ENCODE measurements around the gene PGBD1.
"Not testable (repeated sequence)": the region's sequence is repeated elsewhere in the genome, so short reads cannot be mapped to it uniquely, and the experiment has no call there.

The PGBD1 gene

DNA sequence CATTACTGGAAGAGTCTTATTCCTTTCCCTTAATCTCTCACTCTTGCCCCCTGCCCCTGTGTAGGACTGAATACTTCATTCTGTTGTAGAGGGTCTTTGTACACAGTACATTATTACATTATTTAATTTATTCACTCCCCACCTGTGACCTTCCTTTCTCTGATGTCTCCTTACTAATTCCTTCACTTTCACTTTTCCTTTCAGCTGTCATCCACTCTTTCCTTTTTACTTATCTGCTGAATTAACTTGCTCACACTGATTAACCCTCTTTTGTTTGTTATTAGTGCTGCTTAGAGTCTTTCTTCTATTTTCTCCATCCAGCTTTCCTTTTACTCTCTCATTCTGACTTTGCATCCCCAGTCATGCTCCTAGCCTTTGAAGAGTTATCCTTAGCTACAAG lies 6.5 kb upstream of the PGBD1 start:
- no peak for DNase-seq (ENCODE audit: low read depth)

DNA sequence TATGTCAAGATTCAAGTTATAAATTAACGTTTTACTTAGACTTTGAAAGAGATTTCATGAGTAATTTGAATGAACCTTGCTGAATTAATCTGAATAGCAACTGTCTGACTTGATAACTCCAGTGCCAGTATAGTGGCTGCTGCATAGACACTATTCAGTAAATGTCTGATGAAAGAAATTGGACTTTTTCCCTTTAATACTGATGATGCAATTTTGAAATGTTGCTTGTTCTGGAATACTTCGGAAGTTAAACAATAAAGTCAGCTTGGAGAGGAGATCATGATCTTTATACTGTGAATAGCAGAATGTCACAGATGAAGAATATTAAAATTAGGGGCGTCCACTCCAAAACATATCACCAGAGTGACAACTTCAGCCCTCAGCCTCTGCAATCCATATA lies 3.6 kb upstream of the PGBD1 start:
- no peak for DNase-seq (ENCODE audit: low read depth)

DNA sequence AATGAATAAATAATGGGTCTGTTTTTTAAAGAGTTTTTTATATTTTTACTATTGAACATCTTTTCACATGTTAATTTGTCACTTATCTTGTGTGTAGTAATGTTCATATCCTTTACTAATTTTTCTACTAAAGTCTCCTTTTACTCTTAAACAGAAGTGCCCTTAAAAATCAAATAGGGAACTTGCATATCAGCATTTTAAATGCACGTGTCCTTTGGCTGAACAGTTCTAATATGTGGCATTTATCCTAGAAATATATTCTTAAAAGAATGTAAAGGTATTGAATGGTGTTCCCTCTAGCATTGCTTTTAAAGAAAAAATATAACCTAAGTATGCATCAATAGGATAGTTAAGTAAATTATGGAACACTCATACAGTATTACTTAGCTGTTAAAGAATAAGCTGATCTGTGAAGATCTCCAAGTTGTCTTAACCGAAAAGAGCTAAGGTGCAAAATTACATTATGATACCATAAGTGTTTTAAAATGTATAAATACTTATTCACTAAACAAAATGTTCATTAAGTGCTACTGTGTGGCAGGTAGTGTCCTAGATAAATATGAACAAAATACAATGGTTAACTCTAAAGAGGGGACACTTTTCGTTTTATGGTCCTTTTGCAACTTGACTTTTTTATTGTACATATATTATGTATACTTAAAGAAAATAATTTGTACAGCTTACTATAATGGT lies 631 bp upstream of the PGBD1 start:
- no peak for DNase-seq (ENCODE audit: low read depth)

DNA sequence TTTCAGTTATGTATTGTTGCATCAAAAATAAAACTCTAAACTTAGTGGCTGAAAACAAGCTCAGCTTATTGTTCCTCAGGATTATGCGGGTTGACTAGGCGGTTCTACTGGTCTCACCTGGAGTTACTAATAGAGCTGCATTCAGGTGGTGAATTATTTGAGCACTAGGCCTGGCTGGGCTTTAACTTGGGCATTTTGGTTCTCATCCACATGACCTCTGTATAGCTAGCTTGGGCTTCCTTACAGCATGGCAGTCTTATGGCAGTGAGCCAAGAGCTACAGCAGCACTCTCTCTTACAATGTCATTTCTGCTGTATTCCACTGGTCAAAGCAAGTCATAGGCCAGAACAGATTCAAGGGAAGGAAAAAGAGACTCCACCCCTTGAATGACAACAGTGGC lies 1.6 kb downstream of the PGBD1 start:
- DNase-seq (ENCODE audit: low read depth), result peak; percentile 6

DNA sequence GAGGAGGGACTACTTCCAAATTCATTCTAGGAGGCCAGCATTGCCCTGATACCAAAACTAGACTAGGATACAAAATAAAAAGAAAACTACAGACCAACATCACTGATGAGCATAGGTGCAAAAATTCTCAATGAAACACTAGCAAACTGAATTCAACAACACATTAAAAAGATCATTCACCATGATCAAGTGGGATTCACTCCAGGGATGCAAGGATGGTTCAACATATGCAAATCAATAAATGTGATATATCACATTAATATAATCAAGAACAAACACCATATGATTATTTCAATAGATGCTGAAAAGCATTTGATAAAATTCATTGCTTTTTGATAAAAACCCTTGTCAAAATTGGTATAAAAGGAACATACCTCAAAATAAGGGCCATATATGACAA lies 10.2 kb downstream of the PGBD1 start:
- no peak for DNase-seq (ENCODE audit: low read depth)

DNA sequence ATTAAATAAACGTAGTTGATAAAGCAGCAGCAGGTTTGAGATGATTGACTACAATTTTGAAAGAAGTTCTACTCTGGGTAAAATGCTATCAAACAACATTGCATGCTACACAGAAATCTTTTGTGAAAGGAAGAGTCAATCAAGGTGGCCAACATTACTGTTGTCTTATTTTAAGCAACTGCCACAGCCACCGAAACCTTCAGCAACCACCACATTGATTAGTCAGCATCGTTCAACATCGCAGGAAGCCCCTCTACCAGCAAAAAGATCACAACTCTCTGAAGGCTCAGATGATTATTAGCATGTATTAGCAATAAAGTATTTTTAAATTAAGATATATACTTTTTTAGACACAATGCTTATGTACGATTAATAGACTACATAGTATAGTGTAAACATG lies 14.0 kb downstream of the PGBD1 start:
- DNase-seq (ENCODE audit: low read depth), result no peak

DNA sequence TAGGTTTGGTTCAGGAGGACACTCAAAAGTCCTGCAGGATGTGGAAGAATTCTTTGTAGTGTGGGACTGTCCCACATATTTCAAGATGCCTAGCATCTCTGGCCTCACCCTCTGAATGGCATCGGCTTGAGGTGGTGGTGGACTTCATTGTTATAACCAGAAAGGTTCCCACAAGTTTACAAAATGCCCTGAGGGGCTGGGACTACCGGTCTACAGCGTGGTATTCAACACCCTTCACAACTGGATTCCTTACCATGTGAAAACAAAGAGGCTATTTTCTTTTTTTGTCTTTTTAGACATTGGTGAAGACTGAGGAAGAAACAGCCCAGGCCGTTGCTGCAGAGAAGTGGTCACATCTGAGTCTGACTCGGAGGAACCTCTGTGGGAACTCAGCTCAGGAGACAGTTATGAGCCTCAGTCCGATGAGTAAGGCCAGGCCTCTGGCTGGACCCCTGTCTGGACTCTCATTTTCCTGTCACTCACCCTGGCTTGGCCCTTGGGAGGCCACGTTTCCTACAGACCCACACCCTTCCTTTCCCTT lies 15.2 kb downstream of the PGBD1 start:
- no peak for DNase-seq (ENCODE audit: low read depth)

DNA sequence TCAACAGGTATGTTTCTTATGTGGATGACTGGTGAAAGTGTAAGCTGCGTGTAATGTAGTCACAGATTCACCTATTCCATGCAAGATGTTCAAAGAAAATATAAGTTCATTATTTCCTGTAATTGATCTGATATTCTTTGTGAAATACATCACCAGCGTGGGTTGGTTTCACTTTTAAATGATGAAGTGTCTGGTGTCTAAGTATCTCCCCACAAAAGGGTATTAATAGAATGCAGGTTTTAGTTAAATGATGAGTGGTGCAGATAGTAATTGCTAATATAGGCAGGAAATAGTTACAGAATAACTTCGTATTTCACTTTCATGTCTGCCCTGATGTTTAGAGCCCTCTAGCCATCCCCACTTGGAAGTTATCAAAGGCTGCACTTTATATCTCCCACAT lies 22.2 kb downstream of the PGBD1 start:
- DNase-seq (ENCODE audit: low read depth), result no peak

DNA sequence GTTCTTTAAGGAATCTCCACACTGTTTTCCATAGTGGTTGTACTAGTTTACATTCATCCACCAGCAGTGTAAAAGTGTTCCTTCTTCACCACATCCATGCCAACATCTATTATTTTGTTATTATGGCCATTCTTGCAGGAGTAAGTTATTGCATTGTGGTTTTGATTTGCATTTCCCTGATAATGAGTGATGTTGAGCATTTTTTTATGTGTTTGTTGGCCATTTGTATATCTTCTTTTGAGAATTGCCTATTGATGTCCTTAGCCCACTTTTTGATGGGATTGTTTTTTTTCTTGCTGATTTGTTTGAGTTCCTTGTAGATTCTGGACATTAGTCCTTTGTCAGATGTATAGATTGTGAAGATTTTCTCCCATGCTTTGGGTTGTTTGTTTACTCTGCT lies 25.0 kb downstream of the PGBD1 start:
- DNase-seq (ENCODE audit: low read depth), result not testable (repeated sequence)

DNA sequence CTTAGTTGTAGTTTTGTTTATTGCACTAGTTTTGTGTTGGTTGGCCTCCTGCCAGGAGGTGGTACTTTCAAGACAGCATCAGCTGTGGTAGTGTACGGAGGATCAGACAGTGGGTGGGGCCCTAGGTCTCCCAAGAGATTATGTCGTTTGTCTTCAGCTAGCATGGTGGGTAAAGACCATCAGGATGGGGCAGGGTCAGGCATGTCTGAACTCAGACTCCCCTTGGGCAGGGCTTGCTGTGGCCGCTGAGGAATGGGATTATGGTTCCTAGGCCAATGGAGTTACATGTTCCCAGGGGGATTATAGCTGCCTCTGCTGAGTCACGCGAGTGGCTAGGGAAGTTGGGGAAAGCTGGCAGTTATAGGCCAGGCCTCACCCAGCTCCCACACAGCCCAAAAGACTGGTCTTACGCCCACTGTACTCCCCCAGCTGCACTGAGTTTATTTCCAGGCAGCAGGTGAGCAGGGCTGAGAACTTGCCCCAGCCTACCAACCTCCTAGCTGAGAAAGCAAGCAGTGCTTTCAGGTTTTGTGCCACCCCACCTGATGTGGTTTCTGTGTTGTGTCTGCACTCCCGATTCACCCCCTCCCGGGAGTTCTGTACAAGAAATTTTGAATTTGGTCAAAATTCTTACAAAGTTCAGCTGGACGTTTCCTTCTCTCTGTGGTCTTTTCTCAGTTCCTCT lies 29.9 kb downstream of the PGBD1 start:
- no peak for DNase-seq (ENCODE audit: low read depth)

DNA sequence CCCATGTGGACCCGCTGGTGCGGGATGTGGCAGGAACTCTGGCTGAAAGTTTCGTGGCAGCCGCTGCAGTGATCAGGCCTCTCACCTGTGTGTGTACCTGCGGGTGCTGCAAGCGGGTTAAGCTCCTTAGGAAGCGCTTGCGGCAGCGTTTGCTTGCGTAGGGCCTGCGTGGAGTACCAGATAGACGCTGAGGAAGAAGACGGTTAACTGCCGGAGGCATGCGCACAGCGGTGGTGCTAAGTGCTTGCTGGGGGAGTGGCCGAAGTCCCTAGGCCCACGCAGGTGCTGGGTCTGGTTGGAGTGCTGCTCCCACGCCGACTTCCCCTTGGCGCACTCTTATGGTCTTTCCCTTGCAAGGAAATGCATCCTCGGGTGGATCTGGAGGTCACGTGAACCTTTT lies 31.6 kb downstream of the PGBD1 start:
- DNase-seq (ENCODE audit: low read depth), result no peak

DNA sequence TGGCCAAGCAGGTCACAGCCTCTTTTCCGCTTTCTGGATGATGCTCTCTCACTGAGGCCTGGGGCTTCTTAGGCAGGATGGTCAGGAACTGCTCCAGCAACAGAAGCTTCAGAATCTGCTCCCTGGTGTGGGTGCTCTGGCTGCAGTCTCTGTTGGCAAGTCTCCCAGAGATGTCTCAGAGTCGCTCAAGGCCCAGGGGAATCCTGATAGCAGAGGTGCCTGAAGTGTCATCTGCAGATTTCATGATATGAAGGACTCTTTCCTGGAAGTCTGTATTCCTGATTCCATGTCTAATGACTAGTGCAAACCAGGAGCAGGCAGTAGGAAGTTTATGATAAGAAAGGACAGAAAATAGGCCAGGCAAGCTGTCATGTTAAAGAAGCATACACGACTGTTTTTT lies 34.3 kb downstream of the PGBD1 start:
- DNase-seq (ENCODE audit: low read depth), result no peak

DNA sequence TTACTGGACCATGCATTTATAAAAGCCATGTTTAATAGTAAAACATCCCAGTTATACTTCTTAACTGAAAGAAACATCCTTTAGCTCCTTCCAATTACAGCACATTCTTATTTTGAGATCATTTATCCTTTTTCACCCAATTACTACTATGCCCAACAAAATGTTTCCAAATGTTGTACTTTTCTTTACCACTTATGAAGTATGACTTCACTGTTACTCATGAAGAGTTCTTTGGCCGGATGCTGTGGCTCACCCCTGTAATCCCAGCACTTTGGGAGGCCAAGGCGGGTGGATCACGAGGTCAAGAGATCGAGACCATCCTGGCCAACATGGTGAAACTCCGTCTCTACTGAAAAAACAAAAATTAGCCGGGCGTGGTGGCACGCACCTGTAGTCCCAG lies 36.5 kb downstream of the PGBD1 start:
- DNase-seq (ENCODE audit: low read depth), result not testable (repeated sequence)

DNA sequence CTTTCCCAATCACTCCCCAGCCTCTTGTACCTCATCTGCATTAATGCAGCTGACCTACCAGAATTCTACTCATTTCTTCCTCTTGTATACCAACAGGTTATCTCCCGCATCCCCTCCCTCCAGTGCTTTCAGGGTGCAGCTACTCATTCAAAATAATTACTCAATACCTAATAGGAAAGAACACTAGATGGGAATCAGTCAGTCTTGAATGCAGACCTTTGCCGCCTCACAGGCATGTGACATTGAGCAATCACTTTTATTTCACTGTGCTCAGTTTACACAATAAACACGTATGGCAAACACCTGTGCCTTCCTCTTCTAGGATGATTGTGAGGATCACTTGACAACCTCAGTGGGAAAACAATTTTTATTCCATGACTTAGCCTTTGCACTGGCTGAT lies 41.3 kb downstream of the PGBD1 start:
- DNase-seq (ENCODE audit: low read depth), result no peak

DNA sequence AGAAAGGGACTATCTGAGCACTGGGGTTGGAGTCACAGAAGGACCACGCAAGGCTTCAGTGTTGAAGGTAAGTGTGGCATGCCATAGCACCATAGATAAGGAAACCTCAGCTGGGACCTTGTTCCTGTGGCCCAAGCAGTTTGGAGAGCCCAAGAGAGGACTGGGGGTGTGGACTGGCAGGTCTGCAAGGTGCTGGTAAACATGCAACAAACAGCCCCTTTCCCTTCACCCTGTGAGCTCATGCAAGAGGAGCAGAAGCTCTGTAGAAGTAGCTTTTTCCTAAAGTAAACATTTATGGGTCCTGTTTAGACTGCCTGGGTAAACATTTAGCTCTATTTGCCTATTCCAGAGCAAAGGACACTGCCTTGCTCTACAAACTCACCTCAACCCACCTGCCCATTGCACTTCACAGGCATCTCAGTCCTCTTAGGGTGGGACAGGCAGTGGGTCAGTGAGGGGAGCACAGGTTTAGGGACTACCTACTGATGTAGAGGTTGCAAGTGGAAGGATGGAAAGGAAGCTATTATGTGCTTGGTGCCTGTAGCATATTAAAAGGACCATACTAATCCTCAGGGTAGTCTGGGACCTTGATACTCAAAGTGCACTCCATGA lies 42.5 kb downstream of the PGBD1 start:
- DNase-seq (ENCODE audit: low read depth), result no peak

DNA sequence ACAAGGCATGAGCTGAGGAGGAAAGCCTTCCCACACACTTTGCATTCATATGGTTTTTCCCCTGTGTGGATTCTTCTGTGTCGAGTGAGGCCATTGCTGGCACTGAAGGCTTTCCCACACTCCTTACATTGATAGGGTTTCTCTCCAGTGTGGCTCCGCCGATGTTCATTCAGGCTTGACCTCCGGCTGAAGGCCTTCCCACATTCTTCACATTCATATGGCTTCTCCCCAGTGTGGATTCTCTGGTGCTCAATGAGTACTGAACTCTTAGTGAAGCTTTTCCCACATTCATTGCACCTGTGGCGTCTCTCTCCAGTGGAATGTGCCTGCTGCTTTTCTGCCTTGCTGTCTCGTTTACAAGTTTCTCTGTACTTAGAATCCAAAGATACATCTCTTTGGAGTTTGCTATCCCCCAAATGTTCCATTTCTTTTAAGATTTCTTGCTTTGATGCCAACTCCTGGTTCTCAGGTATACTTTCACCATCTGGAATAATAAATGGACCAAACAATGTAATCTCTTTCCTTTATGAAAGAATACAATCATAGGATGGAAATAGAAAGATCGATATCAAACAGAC lies 45.1 kb downstream of the PGBD1 start:
- no peak for DNase-seq (ENCODE audit: low read depth)

DNA sequence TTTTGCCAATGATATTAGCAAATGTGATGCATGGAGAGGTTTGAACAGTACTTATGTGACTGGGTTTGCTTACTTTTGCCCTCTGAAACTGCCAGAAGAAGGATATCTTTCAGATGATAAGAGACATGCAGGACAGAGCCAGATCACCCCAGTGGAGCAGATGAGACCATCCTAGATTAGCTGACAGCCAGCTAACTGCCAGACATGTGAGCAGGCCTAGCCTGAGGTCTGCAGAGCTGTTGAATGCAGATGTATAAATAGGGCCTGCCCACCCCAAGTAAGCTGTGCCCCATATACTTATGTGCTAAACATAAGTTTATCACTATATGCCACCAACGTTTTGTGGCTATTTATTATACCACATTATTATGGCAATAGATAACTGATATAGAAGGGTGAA lies 48.7 kb downstream of the PGBD1 start:
- DNase-seq (ENCODE audit: low read depth), result no peak

DNA sequence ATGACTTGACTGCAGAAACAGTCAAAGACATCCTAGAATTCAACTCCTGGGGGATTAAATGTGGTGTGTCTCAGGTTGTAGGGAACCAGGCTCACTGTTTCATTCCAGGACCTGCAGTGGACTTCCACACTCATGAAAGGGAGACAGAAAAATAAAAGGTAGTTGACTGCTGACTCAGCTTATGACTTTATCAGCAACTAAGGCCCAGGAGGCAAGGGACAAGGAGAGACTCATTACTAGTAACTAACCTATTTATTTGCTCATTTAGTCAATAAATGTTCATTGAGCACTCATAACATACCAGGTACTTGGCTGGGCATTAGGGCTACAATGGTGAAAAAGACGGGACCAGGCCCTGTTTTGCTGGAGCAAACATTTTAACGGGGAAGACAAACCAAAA lies 51.7 kb downstream of the PGBD1 start:
- DNase-seq (ENCODE audit: low read depth), result no peak

DNA sequence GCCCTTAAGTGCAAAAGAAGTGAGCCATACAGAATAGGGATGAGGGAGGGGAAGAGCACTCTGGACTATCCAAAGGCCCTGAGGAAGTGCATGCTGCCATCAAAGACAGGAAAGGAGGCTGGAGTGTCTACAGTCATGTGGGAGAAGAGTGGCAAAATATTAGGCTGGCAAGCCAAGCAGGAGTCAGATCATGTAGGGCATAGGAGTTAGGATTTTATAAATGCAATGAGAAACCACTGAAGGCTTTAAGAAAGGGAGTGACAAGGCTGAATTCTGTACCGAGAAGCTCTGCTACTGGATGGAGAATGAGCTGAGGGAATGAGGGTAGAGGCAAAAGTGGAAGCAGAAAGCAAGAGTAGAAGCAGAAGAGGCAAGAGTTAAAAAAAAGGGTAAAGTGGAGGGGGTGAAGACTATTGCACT lies 52.2 kb downstream of the PGBD1 start:
- no peak for DNase-seq (ENCODE audit: low read depth)

DNA sequence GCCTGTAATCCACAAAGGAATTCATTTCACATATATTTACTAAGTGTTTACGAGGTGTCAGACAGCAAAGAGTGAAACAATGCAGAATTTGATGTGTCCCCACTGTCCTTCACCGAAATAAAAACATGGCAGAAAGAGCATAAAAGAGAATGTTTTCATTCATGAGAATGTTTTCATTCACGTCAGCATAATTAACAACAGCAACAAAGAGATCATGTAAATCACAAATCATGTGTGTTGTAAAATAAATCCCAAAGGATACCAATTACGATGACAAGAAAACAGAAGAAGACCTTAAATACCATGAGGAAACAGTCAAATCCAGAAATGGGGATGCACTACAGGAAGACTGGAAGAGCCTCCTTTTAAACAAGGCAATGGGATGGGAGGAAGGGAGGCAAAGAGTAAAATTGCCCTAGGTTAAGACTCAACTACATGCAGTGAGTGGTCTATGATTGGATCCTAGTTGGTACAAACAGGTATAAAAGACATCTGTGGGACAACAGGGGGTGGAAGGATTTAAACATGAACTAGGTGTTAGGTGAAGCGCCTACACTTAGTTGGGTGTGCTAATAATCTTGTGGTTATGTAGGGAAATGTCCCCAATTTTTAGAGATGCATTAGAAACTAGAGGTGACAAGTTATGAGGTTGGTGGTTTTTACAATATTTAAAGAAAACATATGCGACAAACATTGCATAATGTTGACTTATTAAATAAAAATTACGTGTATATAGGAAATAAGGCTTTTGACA lies 53.1 kb downstream of the PGBD1 start:
- no peak for DNase-seq (ENCODE audit: low read depth)

DNA sequence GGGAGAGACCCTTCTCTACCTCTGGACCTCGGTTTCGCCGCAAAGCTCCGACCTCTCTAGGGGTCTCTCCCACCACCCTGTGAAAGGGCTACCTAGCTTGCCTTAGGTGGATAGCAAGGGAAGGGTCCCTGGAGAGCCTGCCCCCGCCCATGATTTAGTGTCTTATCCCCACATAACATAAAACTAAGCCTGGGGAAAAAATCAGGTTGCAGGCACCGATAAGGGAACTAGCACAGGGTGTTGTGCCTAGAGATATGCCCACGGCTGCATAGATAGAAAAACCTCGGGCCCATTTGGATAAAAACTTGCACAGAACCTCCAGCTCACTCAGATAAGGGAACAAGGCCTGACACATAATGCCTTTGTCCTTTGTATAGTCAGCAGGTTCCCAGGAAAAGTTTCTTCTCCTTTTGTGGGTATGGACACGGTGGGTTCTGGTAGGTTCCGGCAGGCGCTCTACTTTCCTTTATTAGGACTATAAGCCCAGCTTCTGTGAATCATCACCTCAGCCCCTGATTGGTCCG lies 53.7 kb downstream of the PGBD1 start:
- DNase-seq (ENCODE audit: low read depth), result no peak
